ENCODE data around the gene FARS2. TPM values are rescaled to one million over a fixed set of nuclear protein-coding genes. Genes with fewer than 3 reads are reported as not detected.

FARS2 gene
- total RNA-seq, 5 donors from 2014 or later (not counting 1 experiment from before 2014, with no cell fraction given): 17.9 to 24.2 (median 20.3) TPM

- Mint-ChIP-seq H3K4me3 (no peak overlapping the region), H3K27me3 (no peaks in the 10 kb centered on the region), H3K4me1 (peaks cover 33 to 44% (median 37%) of the 10 kb centered on the region in 3 donors), H3K27ac (no peak overlapping the region), H3K36me3 (no peaks in the 10 kb centered on the region), H3K9me3 (no peaks in the 10 kb centered on the region)
- 64% methylated on average over 5 of the region's 10 CpGs for WGBS (ENCODE audit: insufficient coverage)
- Histone ChIP-seq H3K36me3 (ENCODE audit: control insufficient read depth in 2 of 2, extremely low read depth in 1 of 2, insufficient read depth in 1 of 2, low read length in 1 of 2) (no peaks in the 10 kb centered on the region), H3K27ac (ENCODE audit: low read length) (no peak overlapping the region), H3K4me1 (ENCODE audit: control insufficient read depth in 1 of 2, extremely low read depth in 1 of 2, insufficient read depth in 2 of 2, low read length in 2 of 2) (no peaks in the 10 kb centered on the region), H3K27me3 (replicated peaks in 1 of 2; ENCODE audit: control insufficient read depth in 2 of 2, extremely low read depth in 1 of 2, insufficient read depth in 2 of 2, low read length in 1 of 2) (no peaks in the 10 kb centered on the region), H3K9me3 (no peaks in the 10 kb centered on the region), H3K4me3 (ENCODE audit: control insufficient read depth in 1 of 2, extremely low read depth in 1 of 2, low read length in 1 of 2) (no peak overlapping the region)
- no peak for ATAC-seq (replicated peaks in 1 of 4)
- CTCF ChIA-PET: no interaction called here
- DNase-seq: no peak
- POLR2A ChIA-PET: no interaction called here
Measured at GRCh38 chr6:5338177-5338960, 77.1 kb downstream of the FARS2 start.

- H3K27ac Mint-ChIP-seq: no peak overlapping the region
- H3K9me3 Mint-ChIP-seq: no peaks in the 10 kb centered on the region
- no peak for ATAC-seq (replicated peaks in 1 of 4)
- H3K4me3 Mint-ChIP-seq: no peak overlapping the region
- H3K27ac ChIP-seq (ENCODE audit: low read length): no peak overlapping the region
- peaks cover 7% of the 10 kb centered on the region for H3K36me3 Mint-ChIP-seq
- no peak for DNase-seq
- WGBS (ENCODE audit: insufficient coverage): no CpG with 5 or more reads among the region's 3 CpGs
- POLR2A ChIA-PET: no interaction called here
- no peaks in the 10 kb centered on the region for H3K9me3 ChIP-seq
- no peaks in the 10 kb centered on the region for H3K36me3 ChIP-seq (ENCODE audit: control insufficient read depth in 2 of 2, extremely low read depth in 1 of 2, insufficient read depth in 1 of 2, low read length in 1 of 2)
- no peak overlapping the region for H3K4me3 ChIP-seq (ENCODE audit: control insufficient read depth in 1 of 2, extremely low read depth in 1 of 2, low read length in 1 of 2)
- no peaks in the 10 kb centered on the region for H3K27me3 Mint-ChIP-seq
- no peaks in the 10 kb centered on the region for H3K27me3 ChIP-seq (replicated peaks in 1 of 2; ENCODE audit: control insufficient read depth in 2 of 2, extremely low read depth in 1 of 2, insufficient read depth in 2 of 2, low read length in 1 of 2)
- CTCF ChIA-PET: interaction anchor here in 1 of 2 donors (0.5 kb wide), 1 partner anchor 1556 kb away, joined by 5 read pairs; no protein-coding TSS in a partner anchor
- no peaks in the 10 kb centered on the region for H3K4me1 ChIP-seq (ENCODE audit: control insufficient read depth in 1 of 2, extremely low read depth in 1 of 2, insufficient read depth in 2 of 2, low read length in 2 of 2)
- peaks cover 28 to 44% (median 39%) of the 10 kb centered on the region in 3 donors for H3K4me1 Mint-ChIP-seq
Measured at GRCh38 chr6:5339786-5340185, 78.5 kb downstream of the FARS2 start.

GRCh38 chr6:5341845-5342244 lies 80.5 kb downstream of the FARS2 start:
- POLR2A ChIA-PET: interaction anchor here in 1 of 2 donors (0.7 kb wide), 1 partner anchor 54 kb away, joined by 3 read pairs; no protein-coding TSS in a partner anchor
- Mint-ChIP-seq H3K9me3 (no peaks in the 10 kb centered on the region), H3K4me3 (no peak overlapping the region), H3K27ac (no peak overlapping the region), H3K36me3 (peaks cover 18% of the 10 kb centered on the region), H3K4me1 (peaks cover 19 to 30% (median 29%) of the 10 kb centered on the region in 3 donors), H3K27me3 (no peaks in the 10 kb centered on the region)
- no peaks in the 10 kb centered on the region for H3K9me3 ChIP-seq
- ATAC-seq (replicated peaks in 1 of 4): no peak
- no peak overlapping the region for H3K27ac ChIP-seq (ENCODE audit: low read length)
- H3K4me3 ChIP-seq (ENCODE audit: control insufficient read depth in 1 of 2, extremely low read depth in 1 of 2, low read length in 1 of 2): no peak overlapping the region
- H3K36me3 ChIP-seq (ENCODE audit: control insufficient read depth in 2 of 2, extremely low read depth in 1 of 2, insufficient read depth in 1 of 2, low read length in 1 of 2): no peaks in the 10 kb centered on the region
- no peaks in the 10 kb centered on the region for H3K4me1 ChIP-seq (ENCODE audit: control insufficient read depth in 1 of 2, extremely low read depth in 1 of 2, insufficient read depth in 2 of 2, low read length in 2 of 2)
- H3K27me3 ChIP-seq (replicated peaks in 1 of 2; ENCODE audit: control insufficient read depth in 2 of 2, extremely low read depth in 1 of 2, insufficient read depth in 2 of 2, low read length in 1 of 2): no peaks in the 10 kb centered on the region
- CTCF ChIA-PET: no interaction called here
- DNase-seq: no peak

GRCh38 chr6:5343998-5344397 lies 82.7 kb downstream of the FARS2 start:
- Histone ChIP-seq H3K4me1 (ENCODE audit: control insufficient read depth in 1 of 2, extremely low read depth in 1 of 2, insufficient read depth in 2 of 2, low read length in 2 of 2) (no peaks in the 10 kb centered on the region), H3K4me3 (ENCODE audit: control insufficient read depth in 1 of 2, extremely low read depth in 1 of 2, low read length in 1 of 2) (no peak overlapping the region), H3K9me3 (no peaks in the 10 kb centered on the region), H3K27me3 (replicated peaks in 1 of 2; ENCODE audit: control insufficient read depth in 2 of 2, extremely low read depth in 1 of 2, insufficient read depth in 2 of 2, low read length in 1 of 2) (no peaks in the 10 kb centered on the region), H3K36me3 (ENCODE audit: control insufficient read depth in 2 of 2, extremely low read depth in 1 of 2, insufficient read depth in 1 of 2, low read length in 1 of 2) (no peaks in the 10 kb centered on the region), H3K27ac (ENCODE audit: low read length) (no peak overlapping the region)
- ATAC-seq (replicated peaks in 1 of 4): no peak
- Mint-ChIP-seq H3K36me3 (peaks cover 34% of the 10 kb centered on the region), H3K27ac (no peak overlapping the region), H3K4me1 (peaks cover 8 to 20% (median 16%) of the 10 kb centered on the region in 3 donors), H3K27me3 (no peaks in the 10 kb centered on the region), H3K4me3 (no peak overlapping the region), H3K9me3 (peaks cover 0 to 7% (median 5%) of the 10 kb centered on the region in 3 donors)
- ChIA-PET POLR2A (no interaction called here), CTCF (interaction anchor here in 1 of 2 donors (0.6 kb wide), 1 partner anchor 583 kb away, joined by 3 read pairs; no protein-coding TSS in a partner anchor)
- DNase-seq: no peak
- WGBS (ENCODE audit: insufficient coverage): 87% methylated on average over 9 of the region's 11 CpGs

GRCh38 chr6:5345324-5345723 lies 84.0 kb downstream of the FARS2 start:
- ATAC-seq (replicated peaks in 1 of 4) (no peak), DNase-seq (no peak)
- ChIA-PET CTCF (interaction anchor here in 1 of 2 donors (0.5 kb wide), 1 partner anchor 8 kb away, joined by 5 read pairs; no protein-coding TSS in a partner anchor), POLR2A (interaction anchor here in 1 of 2 donors (0.6 to 1.3 kb wide), 2 partner anchors 9 to 15 kb away, joined by 3 to 8 read pairs; no protein-coding TSS in a partner anchor)
- H3K4me1 ChIP-seq (ENCODE audit: control insufficient read depth in 1 of 2, extremely low read depth in 1 of 2, insufficient read depth in 2 of 2, low read length in 2 of 2): no peaks in the 10 kb centered on the region
- H3K27ac ChIP-seq (ENCODE audit: low read length): no peak overlapping the region
- Mint-ChIP-seq H3K4me1 (peaks cover 12 to 18% (median 15%) of the 10 kb centered on the region in 3 donors), H3K9me3 (peaks cover 0 to 7% (median 5%) of the 10 kb centered on the region in 3 donors), H3K36me3 (peaks cover 40% of the 10 kb centered on the region), H3K27me3 (no peaks in the 10 kb centered on the region), H3K4me3 (no peak overlapping the region), H3K27ac (no peak overlapping the region)
- WGBS (ENCODE audit: insufficient coverage): 86% methylated on average over 6 of the region's 6 CpGs
- H3K4me3 ChIP-seq (ENCODE audit: control insufficient read depth in 1 of 2, extremely low read depth in 1 of 2, low read length in 1 of 2): no peak overlapping the region
- no peaks in the 10 kb centered on the region for H3K36me3 ChIP-seq (ENCODE audit: control insufficient read depth in 2 of 2, extremely low read depth in 1 of 2, insufficient read depth in 1 of 2, low read length in 1 of 2)
- no peaks in the 10 kb centered on the region for H3K9me3 ChIP-seq
- no peaks in the 10 kb centered on the region for H3K27me3 ChIP-seq (replicated peaks in 1 of 2; ENCODE audit: control insufficient read depth in 2 of 2, extremely low read depth in 1 of 2, insufficient read depth in 2 of 2, low read length in 1 of 2)

GRCh38 chr6:5351552-5352210 lies 90.4 kb downstream of the FARS2 start:
- no peaks in the 10 kb centered on the region for H3K27me3 Mint-ChIP-seq
- WGBS (ENCODE audit: insufficient coverage): no CpG with 5 or more reads among the region's 6 CpGs

More at GRCh38 chr6:5351552-5352210, 90.4 kb downstream of the FARS2 start:
- Histone ChIP-seq H3K9me3 (no peaks in the 10 kb centered on the region), H3K4me3 (ENCODE audit: control insufficient read depth in 1 of 2, extremely low read depth in 1 of 2, low read length in 1 of 2) (no peak overlapping the region), H3K4me1 (ENCODE audit: control insufficient read depth in 1 of 2, extremely low read depth in 1 of 2, insufficient read depth in 2 of 2, low read length in 2 of 2) (no peaks in the 10 kb centered on the region), H3K27ac (ENCODE audit: low read length) (no peak overlapping the region), H3K36me3 (ENCODE audit: control insufficient read depth in 2 of 2, extremely low read depth in 1 of 2, insufficient read depth in 1 of 2, low read length in 1 of 2) (no peaks in the 10 kb centered on the region), H3K27me3 (replicated peaks in 1 of 2; ENCODE audit: control insufficient read depth in 2 of 2, extremely low read depth in 1 of 2, insufficient read depth in 2 of 2, low read length in 1 of 2) (no peaks in the 10 kb centered on the region)
- no peak for ATAC-seq (replicated peaks in 1 of 4)
- Mint-ChIP-seq H3K27ac (no peak overlapping the region), H3K9me3 (peaks cover 0 to 7% (median 5%) of the 10 kb centered on the region in 3 donors), H3K4me1 (peaks cover 15 to 35% (median 18%) of the 10 kb centered on the region in 3 donors), H3K4me3 (no peak overlapping the region), H3K36me3 (peaks cover 29% of the 10 kb centered on the region)
- ChIA-PET CTCF (interaction anchor here in 1 of 2 donors (0.6 kb wide), 1 partner anchor 575 kb away, joined by 3 read pairs; no protein-coding TSS in a partner anchor), POLR2A (no interaction called here)
- no peak for DNase-seq
